CD4-positive, alpha-beta T cell treated with Interleukin-6 for 4 hours (primary cell): Measurements from ENCODE around the gene CKMT1B.
"Not testable (repeated sequence)": the region's sequence is repeated elsewhere in the genome, so short reads cannot be mapped to it uniquely, and the experiment has no call there.

Experiments
- DNase-seq: peaks from one replicate; pipeline ENCODE4 v3.0.0-alpha.2; 2020; ENCODE audit warnings: mixed read lengths

Gene CKMT1B

DNA sequence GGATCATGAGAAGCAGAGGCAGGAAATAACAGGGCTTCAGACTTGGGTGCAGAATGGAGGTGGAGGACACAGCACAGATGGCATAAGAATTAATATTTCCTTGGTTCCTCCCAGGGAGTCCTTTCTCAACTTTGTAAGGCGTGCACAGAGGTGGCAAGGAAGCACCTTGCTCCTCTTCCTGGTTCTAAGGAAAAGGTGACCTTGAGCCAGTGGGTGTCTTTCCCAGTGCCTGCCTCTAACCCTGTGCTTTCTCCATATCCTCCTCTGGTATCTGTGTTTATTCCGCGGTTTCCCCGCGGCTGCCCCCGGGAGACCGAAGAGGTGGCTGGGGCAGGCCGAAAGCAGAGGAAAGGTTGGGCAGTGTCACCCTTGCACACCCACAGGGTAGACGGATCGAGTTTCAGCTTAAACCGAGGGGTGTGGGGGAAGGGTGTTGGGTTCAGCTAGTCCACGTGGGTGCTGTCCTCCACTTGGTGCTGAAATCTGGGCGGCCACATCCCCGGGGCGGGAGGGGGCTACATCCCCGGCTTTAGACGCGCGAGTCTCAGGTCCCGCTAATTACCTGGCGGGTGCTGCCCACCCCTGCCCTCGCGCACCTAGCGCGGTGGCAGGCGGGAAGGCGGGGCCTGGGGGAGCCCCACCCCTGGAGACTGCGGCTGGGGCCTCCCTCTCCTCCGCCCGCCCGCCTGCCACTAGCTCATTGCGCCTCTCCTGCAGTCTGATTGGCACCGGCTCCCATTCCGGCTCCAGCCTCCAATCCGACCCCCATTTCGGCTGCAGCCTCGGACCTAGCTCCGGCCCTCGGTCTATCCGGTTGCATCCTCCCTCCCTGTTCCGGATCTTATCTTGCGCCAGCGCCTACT lies at the start of gene CKMT1B:
CKMT1B (plus strand) TSS at position 700 of the 863 bp plus-strand sequence. CDS start 192 bp downstream, outside the sequence.
- not testable (repeated sequence) for DNase-seq

- no peak for DNase-seq
Measured at GRCh38 chr15:43544266-43544665, 49.6 kb upstream of the CKMT1B start.

GRCh38 chr15:43545426-43545825 lies 48.4 kb upstream of the CKMT1B start:
- no peak for DNase-seq

GRCh38 chr15:43547539-43547938 lies 46.3 kb upstream of the CKMT1B start:
- DNase-seq: no peak

- DNase-seq: no peak
Measured at GRCh38 chr15:43550527-43551363, 43.1 kb upstream of the CKMT1B start.

- DNase-seq: no peak
Measured at GRCh38 chr15:43552256-43552655, 41.6 kb upstream of the CKMT1B start.

- no peak for DNase-seq
Measured at GRCh38 chr15:43552986-43553385, 40.8 kb upstream of the CKMT1B start.

- not testable (repeated sequence) for DNase-seq
Measured at GRCh38 chr15:43562753-43563152, 31.1 kb upstream of the CKMT1B start.

- DNase-seq: not testable (repeated sequence)
Measured at GRCh38 chr15:43563793-43564192, 30.0 kb upstream of the CKMT1B start.

DNA sequence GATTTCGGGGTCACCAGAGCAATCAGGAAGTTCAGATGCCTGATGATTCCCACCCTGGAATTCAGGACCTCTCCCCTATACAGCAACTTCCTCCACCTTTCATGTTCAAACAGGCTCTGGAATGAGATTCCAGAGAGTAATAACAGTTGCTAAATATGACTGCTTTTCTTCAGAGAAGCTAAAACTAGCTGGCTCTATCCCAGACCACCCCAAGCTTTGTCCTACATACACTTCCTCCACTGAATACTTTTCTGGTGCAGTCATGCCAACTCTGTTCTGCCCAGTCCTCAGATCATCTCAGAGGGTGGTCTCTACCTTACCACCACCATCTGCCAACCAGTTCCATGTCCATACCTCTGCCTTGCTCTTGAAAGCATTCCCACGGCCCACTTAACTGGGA lies 27.2 kb upstream of the CKMT1B start:
- not testable (repeated sequence) for DNase-seq

DNA sequence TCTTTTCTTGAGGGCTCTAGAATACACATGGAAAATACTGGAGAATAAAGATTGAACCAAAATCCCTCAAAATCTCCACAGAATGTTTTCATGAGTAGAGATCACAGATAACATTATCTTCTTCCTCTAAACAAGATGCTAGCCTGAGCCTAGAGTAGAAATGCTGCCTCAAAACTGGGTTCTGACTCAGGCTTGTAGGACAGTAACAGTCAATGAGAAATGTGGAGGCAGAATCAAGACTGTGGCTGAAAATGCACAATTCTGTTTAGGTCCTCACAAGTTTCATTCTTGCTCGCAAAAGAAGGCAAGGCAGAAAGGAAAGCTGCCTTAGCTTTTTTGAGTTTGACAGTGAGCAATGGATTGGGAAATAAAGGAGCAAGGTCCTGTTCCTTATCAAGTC lies 19.2 kb upstream of the CKMT1B start:
- DNase-seq: not testable (repeated sequence)

DNA sequence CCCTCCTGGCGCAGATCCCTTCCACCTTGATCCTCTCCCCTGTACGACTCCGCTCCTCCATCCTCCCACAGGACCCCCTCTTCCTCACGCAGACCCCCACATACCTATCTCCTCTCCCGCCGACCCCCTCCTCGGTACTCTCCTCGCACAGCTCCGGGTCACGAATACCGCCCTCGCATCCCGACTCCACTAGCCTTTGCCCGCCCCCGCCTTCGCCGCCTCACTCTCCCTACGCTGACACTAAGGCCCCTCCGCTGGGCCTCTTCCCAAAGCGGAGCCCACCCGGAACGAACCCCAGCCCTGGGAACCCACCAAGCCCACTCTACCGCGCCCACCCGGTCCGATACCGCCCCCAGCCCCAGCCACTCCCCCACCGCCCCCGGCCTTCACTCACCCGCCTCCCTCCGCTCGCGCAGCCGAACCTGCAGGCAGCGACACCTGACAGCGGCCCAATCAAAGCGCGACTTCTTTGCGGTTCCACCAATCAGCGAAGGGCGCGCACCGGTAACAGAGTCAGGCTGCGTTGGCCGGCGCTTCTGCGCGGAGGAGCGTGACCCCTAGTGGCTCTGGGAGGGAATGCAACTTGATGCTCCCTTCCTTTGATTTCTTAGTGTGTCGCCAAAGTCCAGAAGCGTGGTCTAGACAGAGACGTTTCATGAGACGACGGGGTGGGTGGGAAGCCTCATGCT lies 3.9 kb upstream of the CKMT1B start, which contains the start of gene PPIP5K1:
PPIP5K1 (minus strand) TSS at position 431 of the 689 bp plus-strand sequence. CDS start 5,704 bp downstream, outside the sequence.
- DNase-seq: not testable (repeated sequence)

DNA sequence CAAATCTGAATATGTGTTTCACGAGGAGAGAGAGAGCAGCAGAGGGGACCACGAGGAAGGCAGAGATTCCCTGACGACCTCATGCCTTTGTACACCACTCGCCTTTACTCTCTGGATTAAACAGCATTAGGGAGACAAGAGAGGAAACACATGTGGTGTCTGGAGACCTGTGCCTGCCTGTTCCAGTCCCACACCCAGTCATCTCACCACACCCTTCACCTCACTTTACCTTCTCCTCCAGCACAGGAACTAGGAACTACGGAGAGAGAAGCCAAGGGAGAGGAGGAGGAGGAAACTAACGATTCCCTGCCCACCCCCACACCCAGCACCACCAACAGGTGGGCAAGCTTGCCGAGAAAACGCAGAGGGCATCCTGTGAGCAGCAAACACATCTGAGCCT lies 986 bp upstream of the CKMT1B start:
- DNase-seq: not testable (repeated sequence)

- not testable (repeated sequence) for DNase-seq
Measured at GRCh38 chr15:43599131-43599530, 5.3 kb downstream of the CKMT1B start.

DNA sequence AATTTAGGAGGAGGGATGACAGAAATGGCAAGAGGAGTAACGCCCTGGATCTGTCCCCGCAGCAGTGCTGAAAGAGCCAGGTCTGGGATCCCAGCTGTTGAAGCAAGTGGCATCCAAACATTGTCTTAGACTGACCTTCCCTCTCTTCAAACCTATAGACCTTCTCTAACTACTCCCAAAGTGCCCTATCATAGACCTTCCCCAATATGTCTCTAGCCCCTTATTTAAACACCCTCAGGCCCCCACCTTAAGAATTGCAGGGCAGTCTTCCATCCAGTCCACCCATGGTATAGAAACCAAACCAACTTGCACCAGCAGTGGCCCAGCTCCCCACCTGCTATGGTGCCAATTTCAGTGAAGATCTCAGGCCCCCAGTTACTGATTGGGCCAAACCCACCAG lies 6.4 kb downstream of the CKMT1B start:
- not testable (repeated sequence) for DNase-seq

DNA sequence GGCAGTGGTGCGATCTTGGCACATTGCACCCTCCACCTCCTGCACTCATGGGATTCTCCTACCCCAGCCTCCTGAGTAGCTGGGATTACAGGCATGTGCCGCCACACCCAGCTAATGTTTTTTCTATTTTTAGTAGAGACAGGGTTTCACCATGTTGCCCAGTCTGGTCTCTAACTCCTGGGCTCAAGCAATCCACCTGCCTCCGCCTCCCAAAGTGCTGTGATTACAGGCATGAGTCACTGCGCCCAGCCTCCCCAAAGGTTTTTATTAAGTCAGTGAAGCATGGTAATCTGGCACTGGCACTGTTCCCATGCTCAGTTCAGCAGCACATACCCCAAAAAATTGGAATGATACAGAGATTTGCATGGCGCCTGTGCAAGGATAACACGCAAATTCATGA lies 8.4 kb downstream of the CKMT1B start:
- DNase-seq: not testable (repeated sequence)

DNA sequence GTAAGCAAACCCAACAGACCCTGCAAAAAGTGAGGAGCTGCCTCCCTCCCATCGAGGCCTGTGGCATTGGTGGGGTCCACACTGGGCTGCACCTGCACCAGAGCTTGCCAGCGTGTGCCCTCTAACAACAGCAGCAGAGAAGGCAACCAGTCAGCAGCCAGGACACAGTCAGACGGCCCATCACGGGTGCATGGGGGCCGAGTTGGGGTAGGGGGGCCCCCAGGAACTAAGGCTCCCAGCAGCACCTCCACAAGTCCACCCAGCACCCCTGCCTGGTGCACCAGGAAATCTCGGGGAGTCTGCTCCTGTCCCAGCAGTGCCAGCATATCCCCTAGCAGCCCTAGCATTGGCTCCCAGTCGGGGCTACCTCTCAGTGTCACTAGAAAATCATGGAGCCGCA lies 23.9 kb downstream of the CKMT1B start:
- DNase-seq: not testable (repeated sequence)

DNA sequence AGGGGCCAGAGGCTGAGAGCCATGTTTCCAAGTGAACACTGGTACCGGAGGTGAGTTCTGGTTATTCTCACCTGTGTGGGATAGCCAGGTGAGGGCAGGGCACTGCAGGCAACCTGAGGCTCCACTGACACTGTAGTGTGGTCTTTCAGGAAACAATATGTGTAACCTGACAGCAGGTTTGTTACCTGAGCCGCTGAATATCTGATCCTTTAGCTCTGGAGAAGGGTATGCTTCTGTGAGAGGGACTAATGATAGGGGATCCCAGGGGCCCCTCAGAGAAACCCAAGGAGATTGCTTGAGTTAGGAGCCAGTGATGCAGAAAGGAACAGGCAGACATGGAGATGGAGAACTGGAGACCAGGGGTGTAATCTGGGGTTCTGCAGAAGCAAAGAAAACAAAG lies 24.9 kb downstream of the CKMT1B start, which contains the start of gene STRC:
STRC (minus strand) TSS at position 101 of the 400 bp plus-strand sequence; CDS start at position 23, 78 bp downstream.
- not testable (repeated sequence) for DNase-seq

- not testable (repeated sequence) for DNase-seq
Measured at GRCh38 chr15:43622068-43622799, 28.4 kb downstream of the CKMT1B start.

- DNase-seq: no peak
Measured at GRCh38 chr15:43625106-43625505, 31.3 kb downstream of the CKMT1B start.

DNA sequence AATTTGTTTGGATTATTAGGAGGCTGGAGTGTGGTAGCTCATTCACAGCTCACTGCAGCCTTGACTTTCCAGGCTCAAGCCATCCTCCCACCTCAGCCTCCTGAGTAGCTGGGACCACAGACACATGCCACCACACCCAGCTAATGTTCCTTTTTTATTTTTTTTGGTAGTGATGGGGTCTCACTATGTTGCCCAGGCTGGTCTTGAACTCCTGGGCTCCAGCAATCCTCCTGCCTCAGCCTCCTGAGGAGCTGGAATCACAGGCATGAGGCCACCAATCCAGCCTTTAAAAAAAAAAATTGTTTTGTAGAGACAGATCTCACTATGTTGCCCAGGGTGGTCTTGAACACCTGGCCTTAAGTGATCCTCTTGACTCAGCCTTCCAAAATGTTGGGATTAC lies 33.1 kb downstream of the CKMT1B start:
- DNase-seq: not testable (repeated sequence)
